Thoracic aorta (tissue), 2 donors: Measurements from ENCODE around the gene NPHP4. TPM values are rescaled to one million over a fixed set of nuclear protein-coding genes. Genes with fewer than 3 reads are reported as not detected.
"Not testable (repeated sequence)": the region's sequence is repeated elsewhere in the genome, so short reads cannot be mapped to it uniquely, and the experiment has no call there.

ENCODE experiments used
- ATAC-seq: fragments of 150-250 bp; one replicate; pipeline ENCODE4 v1.8.0; 2017; ENCODE audit warnings: low read depth; ENCODE audit not compliant: insufficient number of reproducible peaks, low FRiP score
- DNase-seq: peaks from one replicate; pipeline ENCODE4 v3.0.0-alpha.2; 2020; ENCODE audit warnings: low spot score
- H3K27ac ChIP-seq, 2 donors: fragments of 200-600 bp; sonication (generic); 1 replicate in 1 of 2; 2 replicates in 1 of 2; pipeline ENCODE4 v1.5.1; 2016; ENCODE audit warnings: mild to moderate bottlenecking in 2 of 2, moderate library complexity in 2 of 2
- H3K27me3 ChIP-seq: fragments of 200-600 bp; sonication (generic); replicated peaks from 2 replicates; pipeline ENCODE4 v1.6.0; 2016; ENCODE audit warnings: mild to moderate bottlenecking; ENCODE audit not compliant: insufficient read depth
- H3K36me3 ChIP-seq: fragments of 200-600 bp; sonication (generic); one replicate; pipeline ENCODE4 v1.5.1; 2016
- H3K4me1 ChIP-seq, 2 donors: fragments of 200-600 bp; sonication (generic); 1 replicate in 1 of 2; 2 replicates in 1 of 2; pipeline versions ENCODE4 v1.5.1 to v1.6.0; 2016; ENCODE audit warnings: low read depth in 2 of 2, mild to moderate bottlenecking in 1 of 2; ENCODE audit not compliant: control insufficient read depth in 1 of 2
- H3K4me3 ChIP-seq: fragments of 200-600 bp; sonication (generic); 2 replicates; pipeline ENCODE4 v1.5.1; 2016; ENCODE audit warnings: mild to moderate bottlenecking
- H3K9me3 ChIP-seq: fragments of 200-600 bp; sonication (generic); 2 replicates; pipeline ENCODE4 v1.5.1; 2016
- total RNA-seq, 2 donors: library from RNA; depleted of rRNA; stranded (reverse); fragments of >200 nt; gene quantifications; one replicate each; pipeline versions ENCODE4 v1.1.0 to v1.2.3, GENCODE V29; 2016
- TF ChIP-seq, protein P1 (sequence below): fragments of 200-600 bp; sonication (generic); IDR thresholded peaks from one replicate; pipeline ENCODE4 v1.5.1; 2019; ENCODE audit warnings: antibody characterized with exemption

NPHP4 gene
- total RNA-seq, 2 donors from 2014 or later: 11.4 to 15.1 TPM

GRCh38 chr1:6023346-6023745, 31.1 kb upstream of the NPHP4 start:
- ATAC-seq (no peak), DNase-seq (no peak)
- Histone ChIP-seq H3K9me3 (no peaks in the 10 kb centered on the region), H3K36me3 (no peaks in the 10 kb centered on the region), H3K4me1 (no peaks in the 10 kb centered on the region), H3K27ac (no peak overlapping the region), H3K27me3 (no peaks in the 10 kb centered on the region), H3K4me3 (no peak overlapping the region)
- TF ChIP-seq, protein P1, sequence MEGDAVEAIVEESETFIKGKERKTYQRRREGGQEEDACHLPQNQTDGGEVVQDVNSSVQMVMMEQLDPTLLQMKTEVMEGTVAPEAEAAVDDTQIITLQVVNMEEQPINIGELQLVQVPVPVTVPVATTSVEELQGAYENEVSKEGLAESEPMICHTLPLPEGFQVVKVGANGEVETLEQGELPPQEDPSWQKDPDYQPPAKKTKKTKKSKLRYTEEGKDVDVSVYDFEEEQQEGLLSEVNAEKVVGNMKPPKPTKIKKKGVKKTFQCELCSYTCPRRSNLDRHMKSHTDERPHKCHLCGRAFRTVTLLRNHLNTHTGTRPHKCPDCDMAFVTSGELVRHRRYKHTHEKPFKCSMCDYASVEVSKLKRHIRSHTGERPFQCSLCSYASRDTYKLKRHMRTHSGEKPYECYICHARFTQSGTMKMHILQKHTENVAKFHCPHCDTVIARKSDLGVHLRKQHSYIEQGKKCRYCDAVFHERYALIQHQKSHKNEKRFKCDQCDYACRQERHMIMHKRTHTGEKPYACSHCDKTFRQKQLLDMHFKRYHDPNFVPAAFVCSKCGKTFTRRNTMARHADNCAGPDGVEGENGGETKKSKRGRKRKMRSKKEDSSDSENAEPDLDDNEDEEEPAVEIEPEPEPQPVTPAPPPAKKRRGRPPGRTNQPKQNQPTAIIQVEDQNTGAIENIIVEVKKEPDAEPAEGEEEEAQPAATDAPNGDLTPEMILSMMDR: no peak

DNA sequence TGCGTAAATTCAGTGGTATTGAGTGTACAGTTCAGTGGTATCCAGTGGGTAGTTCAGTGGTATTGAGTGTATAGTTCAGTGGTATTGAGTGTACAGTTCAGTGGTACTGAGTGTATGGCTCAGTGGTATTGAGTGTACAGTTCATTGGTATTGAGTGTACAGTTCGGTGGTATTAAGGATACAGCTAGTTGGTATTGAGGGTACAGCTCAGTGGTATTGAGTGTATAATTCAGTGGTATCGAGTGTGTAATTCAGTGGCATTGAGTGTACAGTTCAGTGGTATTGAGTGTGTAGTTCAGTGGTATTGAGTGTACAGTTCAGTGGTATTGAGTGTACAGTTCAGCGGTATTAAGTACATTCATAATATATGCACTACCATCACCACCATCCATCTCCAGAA, 30.0 kb upstream of the NPHP4 start:
- DNase-seq (no peak), ATAC-seq (no peak)
- H3K27me3 ChIP-seq: no peaks in the 10 kb centered on the region
- no peak overlapping the region for H3K4me3 ChIP-seq
- H3K27ac ChIP-seq: no peak overlapping the region
- no peaks in the 10 kb centered on the region for H3K36me3 ChIP-seq
- H3K4me1 ChIP-seq: no peaks in the 10 kb centered on the region
- H3K9me3 ChIP-seq: no peaks in the 10 kb centered on the region
- TF ChIP-seq, protein P1: no peak

DNA sequence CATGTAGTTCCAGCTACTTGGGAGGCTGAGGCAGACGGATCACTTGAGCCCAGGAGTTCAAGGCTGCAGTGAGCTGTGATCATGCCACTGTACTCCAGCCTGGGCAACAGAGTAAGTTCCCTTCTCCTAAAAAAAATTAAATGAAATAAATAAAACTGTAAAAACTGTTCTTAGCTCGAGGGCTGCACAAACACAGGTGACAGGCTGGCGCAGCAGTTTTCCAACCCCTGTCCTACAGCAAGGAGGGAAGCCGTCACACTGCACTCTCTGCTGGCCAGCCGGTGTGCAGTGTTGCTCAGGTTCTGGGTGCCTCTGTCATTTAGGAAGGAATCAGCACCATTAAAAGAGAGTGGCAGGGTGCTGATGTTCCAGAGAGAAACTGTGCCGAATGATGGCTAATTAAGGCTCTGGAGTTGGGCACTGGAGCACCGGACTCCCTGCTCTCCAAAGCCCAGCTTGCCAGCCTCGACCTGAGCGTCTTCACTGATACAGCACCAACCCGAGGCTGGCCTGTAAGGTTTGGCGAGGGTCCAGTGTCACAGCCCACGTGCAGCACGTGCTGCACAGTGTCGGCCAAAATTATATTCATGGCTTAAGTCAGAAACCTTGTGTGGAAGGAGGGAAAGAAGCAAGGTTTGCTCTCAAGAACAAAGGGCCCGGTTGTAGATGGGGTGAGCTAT, 27.1 kb upstream of the NPHP4 start:
- H3K27ac ChIP-seq: no peak overlapping the region
- no peaks in the 10 kb centered on the region for H3K9me3 ChIP-seq
- H3K27me3 ChIP-seq: no peaks in the 10 kb centered on the region
- H3K4me1 ChIP-seq: no peaks in the 10 kb centered on the region
- DNase-seq (no peak), ATAC-seq (no peak)
- H3K36me3 ChIP-seq: no peaks in the 10 kb centered on the region
- TF ChIP-seq, protein P1: no peak
- no peak overlapping the region for H3K4me3 ChIP-seq

DNA sequence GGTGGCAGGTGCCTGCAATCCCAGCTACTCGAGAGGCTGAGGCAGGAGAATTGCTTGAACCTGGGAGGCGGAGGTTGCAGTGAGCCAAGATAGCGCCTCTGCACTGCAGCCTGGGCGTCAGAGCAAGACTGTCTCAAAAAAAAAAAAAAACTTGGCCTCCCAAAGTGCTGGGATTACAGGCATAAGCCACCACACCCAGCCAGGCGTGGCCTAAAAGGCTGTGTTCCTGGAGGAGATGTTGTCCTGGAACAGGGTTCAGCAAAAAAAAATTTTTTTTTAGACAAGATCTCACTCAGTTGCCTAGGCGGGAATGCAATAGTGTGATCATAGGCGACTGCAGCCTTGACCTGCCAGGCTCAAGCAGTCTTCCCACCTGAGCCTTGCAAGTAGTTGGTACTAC, 25.4 kb upstream of the NPHP4 start:
- H3K9me3 ChIP-seq, ATAC-seq, H3K27ac ChIP-seq, H3K4me1 ChIP-seq, DNase-seq, H3K4me3 ChIP-seq, H3K27me3 ChIP-seq, H3K36me3 ChIP-seq: not testable (repeated sequence)

DNA sequence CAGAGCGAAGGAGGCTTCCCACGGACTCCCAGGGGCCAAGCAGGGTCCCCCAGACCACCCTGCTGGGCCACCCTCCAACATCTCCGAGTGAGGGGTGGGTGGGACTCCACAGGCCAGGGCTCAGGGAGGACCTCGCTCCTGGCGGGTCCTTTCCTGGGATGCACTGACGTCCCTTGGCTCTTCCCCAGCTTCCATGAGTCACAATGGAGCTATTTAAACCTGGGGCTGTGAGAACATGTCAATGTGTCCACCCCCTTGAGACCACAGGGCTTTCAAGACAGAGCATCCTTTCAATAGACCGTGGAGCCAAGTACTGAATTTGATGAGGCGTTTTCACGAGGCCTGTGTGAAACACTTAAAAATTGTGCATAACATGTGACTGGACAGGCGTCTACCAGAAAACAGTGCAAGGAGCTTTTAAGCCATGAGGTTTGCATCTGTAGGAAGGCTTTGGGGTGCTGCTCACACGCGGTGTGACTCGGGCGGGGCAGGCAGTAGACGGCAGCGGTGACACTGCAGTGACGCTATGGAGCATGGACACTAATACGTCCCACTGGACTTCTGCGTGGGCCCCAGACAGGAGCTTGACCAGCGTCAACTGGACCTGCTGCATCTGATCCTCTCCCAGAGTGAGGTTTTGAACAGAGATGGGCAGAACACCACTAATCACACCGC, 24.1 kb upstream of the NPHP4 start:
- H3K27me3 ChIP-seq: no peaks in the 10 kb centered on the region

More for the DNA sequence above, 24.1 kb upstream of the NPHP4 start:
- Histone ChIP-seq H3K4me3 (no peak overlapping the region), H3K27ac (no peak overlapping the region), H3K36me3 (no peaks in the 10 kb centered on the region), H3K4me1 (no peaks in the 10 kb centered on the region), H3K9me3 (no peaks in the 10 kb centered on the region)
- ATAC-seq: no peak
- TF ChIP-seq, protein P1: no peak
- no peak for DNase-seq
